HG02588 (cell line): ENCODE data around the gene GAREM1.
"Not testable (repeated sequence)": the region's sequence is repeated elsewhere in the genome, so short reads cannot be mapped to it uniquely, and the experiment has no call there.

Source experiments
- ATAC-seq: cut with Tn5 transposase; IDR thresholded peaks from one replicate; pipeline ENCODE4 v1.9.1; 2021; ENCODE audit warnings: mild to moderate bottlenecking, moderate library complexity; ENCODE audit not compliant: unreplicated experiment

Gene GAREM1

GRCh38 chr18:32470714-32471633 is at the start of gene GAREM1:
Gene GAREM1 (minus strand): TSS chr18:32470882. CDS start chr18:32470428, 454 bp downstream.
- peak; percentile 95 for ATAC-seq

- no peak for ATAC-seq
These were observed 40.5 kb upstream of the GAREM1 start for GRCh38 chr18:32511147-32511546.

- ATAC-seq: no peak
These were observed 38.4 kb upstream of the GAREM1 start for GRCh38 chr18:32509111-32509510.

GRCh38 chr18:32507093-32507492 is 36.4 kb upstream of the GAREM1 start:
- ATAC-seq: no peak

- no peak for ATAC-seq
These were observed 31.3 kb upstream of the GAREM1 start for GRCh38 chr18:32502014-32502413.

- not testable (repeated sequence) for ATAC-seq
These were observed 30.6 kb upstream of the GAREM1 start for GRCh38 chr18:32501242-32501641.

- ATAC-seq: no peak
These were observed 12.3 kb upstream of the GAREM1 start for GRCh38 chr18:32483002-32483401.

GRCh38 chr18:32482117-32482516 is 11.4 kb upstream of the GAREM1 start:
- ATAC-seq: no peak

GRCh38 chr18:32480581-32480980 is 9.9 kb upstream of the GAREM1 start:
- ATAC-seq: no peak

- ATAC-seq: no peak
These were observed 8.1 kb upstream of the GAREM1 start for GRCh38 chr18:32478807-32479206.

GRCh38 chr18:32478317-32478716 is 7.6 kb upstream of the GAREM1 start:
- ATAC-seq: no peak

- ATAC-seq: no peak
These were observed 5.4 kb upstream of the GAREM1 start for GRCh38 chr18:32476106-32476505.

- not testable (repeated sequence) for ATAC-seq
These were observed 4.4 kb upstream of the GAREM1 start for GRCh38 chr18:32475069-32475468.

- no peak for ATAC-seq
These were observed 2.6 kb upstream of the GAREM1 start for GRCh38 chr18:32473325-32473724.

- ATAC-seq: no peak
These were observed 2.2 kb upstream of the GAREM1 start for GRCh38 chr18:32472841-32473240.

- no peak for ATAC-seq
These were observed 295 bp downstream of the GAREM1 start for GRCh38 chr18:32470460-32470713.

GRCh38 chr18:32469691-32470459 is 807 bp downstream of the GAREM1 start:
- ATAC-seq: no peak

GRCh38 chr18:32469190-32469651 is 1.5 kb downstream of the GAREM1 start:
- no peak for ATAC-seq

- no peak for ATAC-seq
These were observed 2.4 kb downstream of the GAREM1 start for GRCh38 chr18:32468147-32468845.

GRCh38 chr18:32461709-32462272 is 8.9 kb downstream of the GAREM1 start:
- ATAC-seq: no peak

- no peak for ATAC-seq
These were observed 10.4 kb downstream of the GAREM1 start for GRCh38 chr18:32460171-32460731.
